ENCODE data around the gene ZBED4. TPM values are rescaled to one million over a fixed set of nuclear protein-coding genes. Genes with fewer than 3 reads are reported as not detected.

The ZBED4 gene
- total RNA-seq, 1 experiment from 2014 or later, result 7.8 TPM

GRCh38 chr22:49903322-49904039 lies 49.8 kb downstream of the ZBED4 start:
- no peak for DNase-seq (ENCODE audit: low spot score)

- DNase-seq (ENCODE audit: low spot score), result no peak
Measured at GRCh38 chr22:49904040-49904369, 50.4 kb downstream of the ZBED4 start.

GRCh38 chr22:49905465-49905864 lies 51.8 kb downstream of the ZBED4 start:
- no peak for DNase-seq (ENCODE audit: low spot score)

- DNase-seq (ENCODE audit: low spot score), result no peak
Measured at GRCh38 chr22:49906071-49906798, 52.6 kb downstream of the ZBED4 start.

GRCh38 chr22:49906799-49907290 lies 53.2 kb downstream of the ZBED4 start:
- no peak for DNase-seq (ENCODE audit: low spot score)

- DNase-seq (ENCODE audit: low spot score), result no peak
Measured at GRCh38 chr22:49907807-49908206, 54.2 kb downstream of the ZBED4 start.

- DNase-seq (ENCODE audit: low spot score), result no peak
Measured at GRCh38 chr22:49909476-49910205, 56.0 kb downstream of the ZBED4 start.

- DNase-seq (ENCODE audit: low spot score), result no peak
Measured at GRCh38 chr22:49910229-49911155, 56.8 kb downstream of the ZBED4 start.

GRCh38 chr22:49911881-49912625 lies 58.4 kb downstream of the ZBED4 start:
- DNase-seq (ENCODE audit: low spot score), result no peak

GRCh38 chr22:49913026-49913425 lies 59.4 kb downstream of the ZBED4 start:
- no peak for DNase-seq (ENCODE audit: low spot score)

- DNase-seq (ENCODE audit: low spot score), result no peak
Measured at GRCh38 chr22:49913446-49913845, 59.8 kb downstream of the ZBED4 start.

GRCh38 chr22:49914256-49914655 lies 60.6 kb downstream of the ZBED4 start:
- no peak for DNase-seq (ENCODE audit: low spot score)

- DNase-seq (ENCODE audit: low spot score), result no peak
Measured at GRCh38 chr22:49915610-49916009, 62.0 kb downstream of the ZBED4 start.

GRCh38 chr22:49916831-49917230 lies 63.2 kb downstream of the ZBED4 start:
- DNase-seq (ENCODE audit: low spot score), result no peak

- DNase-seq (ENCODE audit: low spot score), result peak; percentile 78
Measured at GRCh38 chr22:49917974-49918910, 64.6 kb downstream of the ZBED4 start, which contains the start of the genes ALG12 and CRELD2. Gene ALG12, minus strand, starts transcription at chr22:49918438. Its CDS starts 4,673 bp downstream, at chr22:49913765. Gene CRELD2, plus strand, starts transcription at chr22:49918634. Its CDS starts 136 bp downstream, at chr22:49918770.

- no peak for DNase-seq (ENCODE audit: low spot score)
Measured at GRCh38 chr22:49918911-49919881, 65.6 kb downstream of the ZBED4 start.

GRCh38 chr22:49920859-49921258 lies 67.2 kb downstream of the ZBED4 start:
- no peak for DNase-seq (ENCODE audit: low spot score)

All from A172 (cell line).